Activated naive CD8-positive, alpha-beta T cell treated with anti-CD3 and anti-CD28 coated beads, Interleukin-2, amount 50 U/mL, for 16 hours (primary cell): ENCODE results near the gene SH3RF2.

Experiments
- DNase-seq: peaks from one replicate; pipeline ENCODE4 v3.0.0-alpha.2; 2020; ENCODE audit warnings: low read depth, low spot score

Gene SH3RF2

DNA sequence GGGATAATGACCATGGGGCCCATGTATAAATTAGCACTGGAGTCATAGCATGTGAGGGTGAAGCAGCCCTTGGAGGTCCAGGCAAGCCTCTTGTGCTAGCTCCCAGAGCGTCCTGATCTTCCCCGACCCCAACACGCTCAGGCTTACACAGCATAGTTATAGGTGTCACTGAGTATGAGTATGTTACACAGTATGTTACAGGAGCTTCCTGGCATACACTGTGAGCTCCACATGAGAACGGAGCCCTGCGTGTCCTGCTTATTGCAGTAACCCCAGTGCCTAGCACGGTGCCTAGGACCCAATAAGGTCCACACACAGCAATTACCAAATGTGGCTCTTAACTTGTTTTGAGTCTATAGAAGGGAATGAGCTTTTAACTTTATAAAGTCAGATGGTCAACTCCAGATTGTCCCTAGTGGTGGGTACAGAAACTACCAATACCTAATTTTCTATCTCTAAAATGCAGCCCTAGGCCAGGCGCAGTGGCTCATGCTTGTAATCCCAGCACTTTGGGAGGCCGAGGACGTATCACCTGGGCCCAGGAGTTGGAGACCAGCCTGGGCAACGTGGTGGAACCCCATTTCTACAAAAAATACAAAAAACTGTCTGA, 104.9 kb downstream of the SH3RF2 start:
- no peak for DNase-seq

GRCh38 chr5:146042628-146043279, 106.4 kb downstream of the SH3RF2 start:
- DNase-seq: no peak

- DNase-seq: no peak
Measured at GRCh38 chr5:146043722-146044121, 107.3 kb downstream of the SH3RF2 start.

- DNase-seq: no peak
Measured at GRCh38 chr5:146047396-146047795, 111.0 kb downstream of the SH3RF2 start.

- DNase-seq: no peak
Measured at GRCh38 chr5:146048994-146049703, 112.8 kb downstream of the SH3RF2 start.

GRCh38 chr5:146049704-146050026, 113.3 kb downstream of the SH3RF2 start:
- no peak for DNase-seq

DNA sequence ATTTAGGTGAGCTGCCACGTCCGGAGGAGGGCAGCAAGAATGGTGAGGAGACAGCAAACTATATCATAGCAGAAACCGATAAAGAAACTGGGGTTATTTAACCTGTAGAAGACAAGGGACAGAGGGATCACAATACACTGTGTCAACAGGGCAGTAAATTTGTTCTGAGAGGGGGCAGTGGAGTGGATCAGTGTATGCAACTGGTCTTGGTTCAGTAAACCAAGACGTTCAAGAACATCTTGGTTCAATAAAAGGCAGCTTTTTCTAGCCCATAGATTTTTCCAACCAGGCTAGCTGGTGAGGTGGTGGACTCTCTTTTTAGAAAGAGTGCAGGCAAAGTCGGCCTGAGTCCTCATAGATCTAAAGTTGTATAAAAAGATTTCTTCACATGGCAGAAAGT, 113.7 kb downstream of the SH3RF2 start:
- DNase-seq: no peak

- no peak for DNase-seq
Measured at GRCh38 chr5:146051678-146052077, 115.3 kb downstream of the SH3RF2 start.

- DNase-seq: no peak
Measured at GRCh38 chr5:146052780-146053179, 116.4 kb downstream of the SH3RF2 start.

DNA sequence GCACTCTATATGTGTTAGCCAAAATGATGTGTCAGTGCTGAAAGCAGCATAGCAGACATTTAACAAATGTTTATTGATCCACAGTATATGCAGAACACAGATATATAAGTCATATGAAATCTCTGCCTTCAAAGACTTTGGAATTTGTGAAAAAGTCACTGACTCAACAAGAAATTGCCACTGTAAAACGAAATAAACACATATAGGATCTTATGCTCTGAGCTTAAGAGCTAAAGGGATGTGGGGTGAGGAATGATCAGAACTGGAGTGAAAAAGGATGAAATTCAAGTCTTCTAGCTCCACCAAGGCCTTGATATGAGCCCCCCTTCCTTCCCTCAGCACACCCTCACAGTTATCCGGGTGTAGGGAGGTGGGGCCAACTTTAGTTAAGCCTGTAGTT, 119.1 kb downstream of the SH3RF2 start:
- no peak for DNase-seq

GRCh38 chr5:146059460-146060220, 123.3 kb downstream of the SH3RF2 start:
- no peak for DNase-seq

GRCh38 chr5:146060221-146060585, 123.8 kb downstream of the SH3RF2 start:
- no peak for DNase-seq

- DNase-seq: no peak
Measured at GRCh38 chr5:146066968-146067367, 130.6 kb downstream of the SH3RF2 start.

GRCh38 chr5:146068206-146068605, 131.8 kb downstream of the SH3RF2 start:
- DNase-seq: no peak

GRCh38 chr5:146068977-146069779, 132.8 kb downstream of the SH3RF2 start:
- DNase-seq: no peak

DNA sequence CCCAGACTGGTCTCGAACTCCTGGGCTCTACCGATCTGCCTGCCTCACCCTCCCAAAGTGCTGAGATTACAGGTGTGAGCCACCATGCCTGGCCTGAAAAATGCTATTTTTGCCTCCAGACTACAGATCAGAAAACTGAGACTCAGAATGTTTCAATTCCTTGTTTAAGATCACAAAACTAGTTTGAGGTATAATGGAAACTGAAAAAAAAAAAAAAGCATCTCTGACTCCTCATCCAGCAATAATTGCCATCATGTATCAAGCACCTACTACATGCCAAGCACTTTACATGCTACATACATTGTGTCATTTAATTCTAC, 133.4 kb downstream of the SH3RF2 start:
- no peak for DNase-seq

- no peak for DNase-seq
Measured at GRCh38 chr5:146070746-146071145, 134.4 kb downstream of the SH3RF2 start.

DNA sequence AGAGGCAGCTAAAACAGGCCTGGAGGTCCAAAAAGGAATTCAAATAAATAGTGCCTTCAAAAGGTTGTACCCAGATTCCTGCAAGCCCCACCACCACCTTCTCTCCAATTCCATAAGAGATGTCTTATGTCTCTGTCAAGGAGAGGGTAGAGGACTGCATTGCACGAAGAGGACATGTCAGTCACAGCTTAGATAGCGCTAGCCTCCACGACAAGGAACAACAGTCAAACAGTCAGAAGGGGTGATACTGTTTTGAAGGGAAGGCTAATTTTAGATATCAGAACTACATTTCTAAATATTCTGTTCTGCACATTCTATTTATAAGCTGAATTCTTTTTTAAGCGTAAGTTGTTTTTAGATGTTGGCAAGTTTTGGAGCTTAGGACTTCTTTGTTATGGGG, 134.8 kb downstream of the SH3RF2 start:
- DNase-seq: no peak

DNA sequence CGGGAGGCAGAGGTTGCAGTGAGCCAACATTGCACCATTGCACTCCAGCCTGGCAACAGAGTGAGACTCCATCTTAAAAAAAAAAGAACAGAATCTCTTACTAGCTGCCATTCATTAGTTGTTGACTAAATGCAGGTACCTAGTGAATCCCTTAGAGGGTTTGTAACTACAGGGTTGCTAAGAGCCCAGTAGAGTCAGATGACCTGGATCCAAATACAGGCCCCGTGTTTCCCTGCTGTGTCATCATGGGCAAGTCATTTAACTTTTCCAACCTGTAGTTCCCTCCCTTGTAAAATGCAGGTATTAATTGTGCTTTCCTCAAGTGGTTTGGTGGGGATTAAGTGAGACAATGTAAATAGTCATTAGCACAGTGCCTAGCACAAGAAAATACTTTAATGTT, 136.2 kb downstream of the SH3RF2 start:
- DNase-seq: no peak

GRCh38 chr5:146073239-146073900, 137.0 kb downstream of the SH3RF2 start:
- DNase-seq: no peak

GRCh38 chr5:146076028-146076427, 139.7 kb downstream of the SH3RF2 start:
- DNase-seq: no peak
